NCI-H2227 (cell line): ENCODE data around the gene PDE3A.

Experiments used
- DNase-seq: peaks from one replicate; lab custom pipeline; 2025; ENCODE audit not compliant: unreplicated experiment; lab: John Stamatoyannopoulos, UW

PDE3A gene

DNA sequence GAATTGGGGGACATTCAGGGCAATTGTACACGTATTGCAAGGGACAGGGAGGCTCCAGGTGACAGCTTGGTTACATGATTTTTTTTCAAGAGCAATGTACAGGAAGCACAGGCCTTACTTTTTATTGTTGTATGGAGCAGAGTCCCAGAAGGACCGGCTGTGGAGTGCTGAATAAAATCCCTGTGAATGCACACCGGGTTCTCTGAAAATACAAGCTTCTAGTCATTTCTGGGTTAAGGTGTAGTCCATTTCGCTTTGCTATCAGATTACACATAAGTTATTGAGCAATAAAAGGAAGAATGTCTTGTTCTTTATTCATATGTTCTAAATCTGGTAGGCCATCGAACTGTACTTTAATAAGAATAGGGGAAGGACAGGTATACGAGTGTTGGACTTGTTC is 52.2 kb downstream of the PDE3A start:
- no peak for DNase-seq

DNA sequence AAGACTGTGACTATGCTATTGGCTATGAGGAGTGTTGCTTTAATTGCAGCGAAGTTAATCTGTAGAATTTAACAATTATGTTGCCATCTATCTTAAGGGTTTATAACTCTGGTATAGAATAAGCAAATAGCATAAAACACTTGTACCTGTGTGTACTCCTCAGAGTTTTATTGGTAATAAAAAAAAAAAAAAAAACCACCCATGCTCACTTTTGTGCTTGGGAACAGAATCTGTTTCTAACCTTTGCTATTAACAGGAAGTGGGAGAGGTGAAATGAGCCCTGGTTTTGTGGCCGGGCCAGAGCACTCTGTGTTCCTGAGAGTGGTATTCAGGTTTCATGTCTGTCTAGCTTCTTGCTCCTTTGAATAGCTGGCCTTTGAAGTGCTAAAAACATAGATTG is 53.1 kb downstream of the PDE3A start:
- DNase-seq: no peak

DNA sequence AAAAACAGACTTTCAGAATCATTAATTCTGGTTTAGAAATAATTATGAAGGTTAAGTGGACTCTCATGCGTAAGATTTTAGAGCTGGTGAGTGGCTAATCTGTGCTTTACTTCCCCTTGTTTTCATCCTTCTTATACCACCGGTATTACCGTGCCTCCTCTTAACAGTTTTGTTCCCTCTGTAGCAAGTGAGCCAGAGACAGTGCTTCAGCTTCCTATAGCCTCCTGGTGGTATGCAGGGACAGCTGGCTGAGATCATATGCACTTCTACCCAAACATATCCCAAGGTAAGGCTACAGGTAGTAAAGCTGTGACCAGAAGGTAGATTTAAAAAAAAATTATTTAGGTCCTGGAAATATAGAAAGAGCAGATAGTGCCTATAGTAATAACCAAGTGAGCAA is 55.2 kb downstream of the PDE3A start:
- DNase-seq: no peak

DNA sequence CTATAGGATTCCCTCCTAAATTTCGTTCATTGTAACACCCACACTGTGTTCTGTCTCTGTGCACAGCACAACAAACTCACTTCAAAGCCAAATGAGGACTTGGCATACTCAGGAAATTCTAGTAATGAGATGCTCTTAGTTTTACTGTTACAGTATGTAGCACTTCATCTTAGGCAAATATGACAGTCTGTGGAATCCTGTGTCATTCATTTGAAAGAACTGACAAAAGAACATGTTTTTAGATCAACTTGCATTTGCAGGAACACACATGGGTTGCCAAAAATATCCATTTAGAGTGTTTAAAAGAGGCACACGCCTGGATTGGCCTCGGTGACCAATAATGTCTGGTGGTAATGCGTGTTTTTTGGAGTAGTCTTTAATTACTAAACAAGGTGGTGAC is 56.5 kb downstream of the PDE3A start:
- no peak for DNase-seq

DNA sequence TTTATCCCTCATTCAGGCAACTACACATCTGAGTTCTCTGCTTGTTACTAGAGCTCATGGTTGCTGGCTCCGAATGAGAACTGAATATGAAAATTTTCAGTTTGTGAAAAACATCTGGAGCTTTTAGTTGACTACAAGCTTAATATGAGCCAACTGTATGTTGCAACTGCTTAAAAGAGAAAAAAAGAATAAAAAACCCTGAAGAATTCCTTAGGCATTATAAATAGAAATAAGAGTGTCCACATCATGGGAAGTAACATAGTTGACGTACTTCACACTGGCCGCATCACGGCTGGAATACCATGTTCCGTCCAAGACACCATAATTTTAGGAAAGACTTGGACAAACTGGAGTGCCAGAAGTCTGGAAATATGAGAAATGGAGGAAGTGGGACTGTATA is 57.9 kb downstream of the PDE3A start:
- no peak for DNase-seq

DNA sequence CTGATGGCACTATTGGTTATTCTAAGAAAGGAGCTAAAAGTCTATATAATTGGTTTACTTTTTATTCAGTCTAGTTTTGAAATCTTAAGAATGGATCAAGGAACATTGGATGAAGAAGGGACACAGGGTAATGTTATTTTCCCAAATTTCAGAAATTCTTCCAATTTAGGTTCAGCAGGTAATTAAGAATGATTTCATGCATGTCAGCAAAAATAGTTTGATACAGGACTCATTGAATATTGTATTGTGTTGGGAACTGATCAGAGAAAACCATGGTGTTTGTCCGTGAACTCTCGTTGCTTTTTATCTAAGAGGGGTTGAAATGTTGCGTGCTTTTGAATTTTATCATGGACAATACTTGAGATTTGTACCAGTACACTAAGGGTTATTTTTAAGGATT is 58.6 kb downstream of the PDE3A start:
- no peak for DNase-seq

DNA sequence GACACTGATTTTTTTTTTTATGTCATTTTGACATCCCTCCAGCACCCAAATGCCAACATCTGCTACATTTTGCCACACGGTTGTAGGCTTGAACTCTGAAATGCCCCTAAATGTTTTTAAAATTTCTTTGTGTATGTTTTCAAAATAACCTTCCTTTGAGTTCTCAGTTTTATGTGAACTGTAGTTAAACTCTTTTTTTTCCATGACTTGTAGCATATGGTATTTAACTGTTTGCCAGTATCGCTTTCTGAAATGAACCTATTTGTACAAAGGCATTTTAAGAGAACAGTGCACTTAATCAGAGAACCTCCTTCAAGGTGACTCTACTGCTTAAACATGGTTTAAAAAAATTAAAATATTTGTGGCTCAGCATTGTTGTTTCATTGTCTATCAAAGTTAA is 61.5 kb downstream of the PDE3A start:
- DNase-seq: no peak

DNA sequence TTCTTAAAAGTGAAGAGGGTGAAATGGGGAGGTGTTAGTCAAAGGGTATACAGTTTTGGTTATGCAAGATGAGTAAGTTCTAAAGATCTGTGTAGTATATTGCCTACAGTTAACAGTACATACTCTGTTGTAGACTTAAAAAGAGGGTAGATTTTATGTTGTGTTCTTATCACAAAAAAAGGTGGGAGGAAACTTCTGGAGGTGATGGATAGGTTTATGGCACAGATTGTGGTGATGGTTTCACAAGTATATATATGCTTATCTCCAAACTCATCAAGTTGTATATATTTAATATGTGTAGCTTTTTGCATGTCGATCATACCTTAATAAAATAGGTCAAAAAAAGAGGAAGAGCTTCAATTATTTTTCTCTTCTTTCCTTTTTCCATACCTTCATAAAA is 64.0 kb downstream of the PDE3A start:
- DNase-seq: no peak

DNA sequence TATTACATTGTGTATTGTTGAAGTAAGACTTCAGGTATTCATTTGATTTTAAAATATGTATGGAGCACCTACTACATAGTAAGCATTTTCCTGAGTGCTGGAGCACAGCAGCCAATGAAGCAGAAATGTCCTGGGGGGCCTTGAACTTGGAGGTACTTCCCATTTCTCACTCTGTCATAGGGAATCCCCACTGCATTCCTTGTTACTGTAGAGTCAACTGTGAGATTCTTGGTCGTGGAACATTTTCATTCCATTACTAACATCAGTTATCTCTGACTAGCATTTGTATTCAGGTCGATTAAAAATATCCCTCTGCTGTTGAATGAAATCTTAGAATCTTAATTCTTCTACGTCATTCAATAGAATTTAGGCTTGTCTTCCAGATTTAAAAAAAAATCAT is 66.7 kb downstream of the PDE3A start:
- DNase-seq: no peak

DNA sequence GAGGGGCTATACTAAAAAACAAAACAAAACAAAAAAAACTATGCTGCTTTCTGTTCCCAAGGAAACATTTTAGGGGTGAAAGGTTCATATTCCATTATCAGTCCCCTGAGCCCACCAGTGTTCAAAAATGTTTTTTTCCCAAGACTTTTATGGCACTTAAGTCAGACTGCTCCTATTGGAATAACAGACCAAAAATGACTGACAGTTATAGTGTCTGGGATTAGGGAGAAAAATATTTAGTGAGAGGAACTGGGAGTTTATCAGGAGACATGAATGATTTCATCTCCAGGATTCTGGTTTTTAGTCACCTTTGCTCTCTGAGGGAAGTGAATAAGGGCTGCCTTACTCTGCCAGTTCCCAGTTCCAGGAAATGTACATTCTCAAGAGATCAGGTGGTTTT is 68.0 kb downstream of the PDE3A start:
- no peak for DNase-seq

DNA sequence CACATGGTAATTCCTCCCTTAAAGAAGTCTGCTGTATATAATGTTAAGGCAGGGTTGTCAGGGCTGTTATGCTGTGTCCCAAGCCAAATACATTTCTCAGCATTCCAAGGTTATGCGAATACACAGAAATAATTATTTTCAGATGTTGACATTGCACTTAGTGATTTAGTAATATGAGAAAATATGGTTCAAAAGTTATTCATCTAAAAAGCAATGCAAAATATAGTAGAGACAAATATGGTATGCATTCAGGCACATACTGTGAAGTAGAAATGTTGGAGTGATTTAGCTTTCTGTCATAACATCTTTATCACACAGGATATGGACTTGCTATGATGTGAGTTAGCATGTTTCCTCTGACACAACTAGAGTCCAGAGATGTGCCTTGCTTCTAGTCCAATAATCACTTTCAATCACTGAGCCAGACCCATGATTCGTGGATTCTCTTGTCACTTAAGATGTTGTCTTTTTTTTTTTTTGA is 70.0 kb downstream of the PDE3A start:
- DNase-seq: no peak

DNA sequence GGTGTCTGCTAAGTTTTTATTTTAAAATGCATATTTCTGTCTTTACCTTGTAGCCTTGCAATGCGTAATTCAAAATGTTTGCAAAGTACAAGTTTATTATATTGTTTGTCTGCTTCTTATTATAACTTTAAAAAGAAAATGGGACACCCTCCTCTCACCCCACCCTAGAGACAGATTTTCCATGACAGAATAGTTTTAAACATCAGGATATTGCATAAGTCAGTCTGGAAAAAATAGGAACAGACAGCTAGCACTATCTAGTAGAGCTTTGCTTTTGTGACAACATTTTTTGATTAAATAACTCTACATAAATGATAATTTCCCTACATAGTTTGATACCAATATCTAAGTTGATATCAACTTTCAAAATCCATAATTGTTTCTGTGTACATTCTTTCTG is 71.3 kb downstream of the PDE3A start:
- DNase-seq: no peak

DNA sequence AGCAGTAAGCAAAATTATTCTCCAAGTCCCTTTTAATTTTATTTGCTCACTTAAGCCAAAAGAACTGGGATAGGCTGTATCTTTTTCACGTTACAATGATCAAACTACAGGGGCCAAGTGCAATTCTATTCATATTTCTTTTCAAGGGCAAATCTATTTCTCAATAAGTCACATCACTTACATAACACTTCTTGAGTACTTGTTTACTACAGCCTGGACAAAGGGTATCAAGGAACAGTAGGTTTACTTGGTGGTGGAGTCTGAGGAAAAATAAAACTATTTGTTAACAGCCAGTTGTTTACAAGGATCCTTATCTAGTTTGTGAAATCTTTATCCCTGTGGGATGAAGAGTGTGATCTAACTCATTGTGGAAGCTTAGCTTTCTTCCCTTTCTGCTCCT is 72.1 kb downstream of the PDE3A start:
- no peak for DNase-seq

DNA sequence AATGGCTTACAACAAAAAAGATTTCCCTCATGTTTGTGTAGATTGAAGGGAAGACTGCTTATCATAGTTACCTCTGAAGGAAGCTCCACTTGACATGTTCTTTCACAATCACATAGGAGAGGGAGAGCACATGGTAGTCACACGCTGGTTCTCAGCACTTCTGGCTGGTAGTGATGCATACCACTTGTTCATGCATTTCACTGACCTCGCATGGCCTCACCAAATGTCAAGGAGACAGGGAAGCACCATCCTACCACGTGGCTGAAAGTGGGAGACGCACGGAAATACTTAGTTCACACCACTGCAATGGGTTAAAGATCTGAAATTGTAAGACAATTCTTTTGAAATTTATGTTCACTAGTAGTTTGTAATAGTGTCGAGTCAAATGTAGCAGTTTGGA is 74.0 kb downstream of the PDE3A start:
- no peak for DNase-seq

DNA sequence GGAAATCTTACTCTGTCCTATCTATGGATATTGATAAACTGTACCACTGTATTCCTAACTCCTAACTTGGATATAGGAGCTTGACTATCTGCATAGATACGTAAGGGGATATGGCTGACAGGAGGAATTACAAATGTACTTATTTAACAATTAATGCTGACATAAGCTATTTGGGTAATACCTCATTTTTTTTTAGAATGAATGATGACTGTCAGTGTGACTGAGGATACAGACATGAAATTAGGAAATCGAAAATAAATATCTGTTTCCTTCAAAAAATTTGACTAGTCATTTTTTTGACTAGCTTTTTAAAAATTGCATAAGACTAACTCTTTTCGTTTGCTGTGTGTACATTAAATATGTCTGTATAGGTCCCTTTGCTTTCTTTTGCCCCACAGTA is 74.9 kb downstream of the PDE3A start:
- no peak for DNase-seq

DNA sequence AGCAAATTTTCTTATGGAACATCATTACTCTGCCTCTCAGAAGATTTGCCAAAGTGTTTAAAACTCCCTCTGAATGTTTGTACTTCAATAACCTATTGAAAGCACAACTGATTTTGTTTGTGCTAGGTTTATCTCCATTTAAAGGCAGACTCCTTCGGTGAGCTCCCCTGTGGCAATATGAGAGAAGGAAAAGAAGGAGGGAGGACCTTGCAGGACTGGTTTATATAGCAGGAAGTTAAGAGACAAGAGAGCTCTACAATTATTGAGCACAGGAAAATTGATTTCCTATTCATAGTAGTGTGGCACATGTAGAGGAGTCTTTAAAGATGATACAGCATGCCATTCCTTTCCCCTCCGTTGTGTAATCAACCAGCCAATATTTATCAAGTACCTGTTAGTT is 75.5 kb downstream of the PDE3A start:
- no peak for DNase-seq

DNA sequence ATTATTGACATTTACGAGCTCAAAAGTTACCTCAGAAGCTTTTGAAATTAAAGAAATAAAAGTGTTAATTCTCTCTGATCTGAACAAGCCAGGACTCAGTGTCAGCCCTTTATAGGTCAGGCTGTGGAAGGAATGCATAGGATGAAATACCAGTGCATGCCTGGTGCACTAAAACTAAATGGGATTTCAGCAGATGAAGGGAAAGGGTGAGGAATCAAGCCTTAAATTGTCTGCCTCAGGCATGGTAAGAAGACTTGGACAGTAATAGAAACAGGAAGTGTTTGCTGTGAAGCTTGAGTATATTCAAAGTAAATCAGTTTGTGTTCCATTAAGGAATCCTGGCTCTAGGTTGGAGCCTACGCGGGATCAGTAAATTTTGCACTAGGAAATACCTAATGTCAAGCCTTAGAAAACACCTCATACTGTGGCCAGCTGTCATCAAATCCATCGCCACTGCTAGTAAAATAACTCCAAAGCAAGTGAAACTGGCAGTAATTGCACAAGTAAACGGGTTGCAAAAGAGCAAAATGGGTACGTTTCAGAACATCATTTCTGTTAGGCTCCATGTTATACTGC is 76.3 kb downstream of the PDE3A start:
- DNase-seq: no peak

DNA sequence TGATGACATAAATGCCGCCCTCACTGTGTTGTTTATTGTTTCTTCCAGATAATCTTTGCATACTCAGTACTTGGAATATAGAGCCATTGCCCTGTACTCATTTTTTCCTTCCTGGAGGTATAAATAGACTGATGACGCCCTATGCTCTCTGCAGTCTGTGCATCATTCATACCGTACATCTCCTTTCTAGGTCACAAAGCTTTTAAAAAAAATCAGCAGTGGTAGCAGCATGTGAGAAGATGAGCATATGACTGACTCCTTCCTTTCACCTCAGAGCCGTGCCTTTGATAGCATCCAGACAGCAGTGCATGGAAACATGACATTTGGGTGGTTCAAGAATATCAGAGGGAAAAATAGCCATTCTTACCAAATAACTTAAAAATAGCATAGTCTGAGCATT is 77.3 kb downstream of the PDE3A start:
- DNase-seq: no peak

DNA sequence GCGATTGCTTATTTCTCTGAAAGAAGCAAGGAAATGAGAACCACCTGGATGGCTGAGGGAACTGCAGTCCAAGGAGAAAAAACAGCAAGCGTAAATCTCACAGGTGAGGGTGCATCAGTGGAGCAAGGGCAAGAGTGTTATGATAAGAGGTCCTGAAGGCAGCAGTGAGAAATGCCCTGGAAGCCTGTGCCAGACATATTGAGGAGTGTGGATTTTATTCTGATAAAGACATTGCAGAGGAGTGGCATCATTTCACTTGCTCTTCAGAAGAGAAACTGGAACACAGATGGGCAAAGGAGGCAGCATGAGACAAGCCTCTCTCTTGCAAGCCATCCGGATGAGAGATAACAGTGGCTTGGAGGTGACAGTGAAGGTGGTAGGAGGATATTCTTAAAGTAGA is 78.5 kb downstream of the PDE3A start:
- no peak for DNase-seq

DNA sequence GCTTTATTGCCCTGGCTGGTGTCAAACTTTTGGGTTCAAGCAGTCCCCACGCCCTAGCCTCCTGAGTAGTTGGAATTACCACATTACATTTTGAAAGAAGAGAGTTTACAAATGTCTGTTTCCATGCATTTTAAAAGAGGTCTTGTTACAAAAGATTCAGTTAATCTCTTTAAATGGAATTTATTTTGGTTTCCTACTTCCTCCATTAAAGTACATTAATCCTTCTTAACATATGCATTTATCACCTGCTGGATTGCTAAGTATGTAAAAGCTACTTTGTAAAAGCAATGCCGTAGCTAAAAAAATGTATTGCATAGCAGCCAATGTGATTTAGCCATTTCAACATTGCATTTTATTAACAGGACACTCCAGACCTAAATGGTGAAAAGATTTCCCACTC is 80.4 kb downstream of the PDE3A start:
- no peak for DNase-seq

DNA sequence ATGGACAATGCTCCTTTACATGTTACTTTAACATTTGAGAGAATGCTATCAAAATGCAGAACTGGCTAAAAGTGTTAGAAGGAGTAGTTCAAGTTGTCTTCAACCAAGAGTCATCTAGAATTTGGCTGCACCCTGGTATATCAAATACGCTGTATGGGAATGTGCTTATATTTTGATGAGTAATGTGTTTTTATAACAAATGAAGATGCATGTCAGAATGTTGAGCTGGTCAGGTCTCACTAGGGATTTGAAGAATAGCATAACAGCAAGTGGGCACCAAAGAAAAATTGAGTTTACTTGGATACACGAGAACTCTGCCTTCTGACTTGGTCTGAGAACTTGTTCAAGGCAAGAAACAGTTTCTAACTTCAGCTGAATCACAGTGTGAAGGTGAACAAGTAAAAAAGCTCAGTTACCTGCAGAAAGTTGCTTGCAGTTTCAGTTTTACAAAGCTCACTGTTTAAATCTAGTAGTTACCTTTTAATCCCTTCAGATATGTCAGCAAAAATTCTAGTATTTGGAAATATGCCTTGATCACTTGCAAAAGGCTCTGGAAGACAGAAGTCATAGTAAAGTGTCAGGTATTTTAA is 82.3 kb downstream of the PDE3A start:
- no peak for DNase-seq

DNA sequence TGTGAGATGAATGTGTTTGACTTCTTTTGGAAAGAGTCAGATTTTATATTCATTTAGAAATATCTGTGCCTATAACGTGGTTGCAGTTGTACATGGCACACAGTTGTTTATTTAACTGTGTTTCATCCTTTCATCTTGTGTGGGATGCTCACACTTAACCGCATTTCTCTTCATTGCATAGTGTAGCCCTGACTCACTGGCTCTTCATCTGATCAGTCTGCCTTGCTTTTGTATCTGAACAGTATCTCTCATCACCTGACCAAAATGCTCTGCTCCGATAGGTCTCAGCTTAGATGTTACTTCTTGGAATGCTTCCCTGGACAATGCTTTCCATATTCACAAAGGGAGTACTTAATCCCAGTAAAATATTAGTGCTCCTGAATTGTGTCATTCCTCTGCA is 83.4 kb downstream of the PDE3A start:
- DNase-seq: no peak

DNA sequence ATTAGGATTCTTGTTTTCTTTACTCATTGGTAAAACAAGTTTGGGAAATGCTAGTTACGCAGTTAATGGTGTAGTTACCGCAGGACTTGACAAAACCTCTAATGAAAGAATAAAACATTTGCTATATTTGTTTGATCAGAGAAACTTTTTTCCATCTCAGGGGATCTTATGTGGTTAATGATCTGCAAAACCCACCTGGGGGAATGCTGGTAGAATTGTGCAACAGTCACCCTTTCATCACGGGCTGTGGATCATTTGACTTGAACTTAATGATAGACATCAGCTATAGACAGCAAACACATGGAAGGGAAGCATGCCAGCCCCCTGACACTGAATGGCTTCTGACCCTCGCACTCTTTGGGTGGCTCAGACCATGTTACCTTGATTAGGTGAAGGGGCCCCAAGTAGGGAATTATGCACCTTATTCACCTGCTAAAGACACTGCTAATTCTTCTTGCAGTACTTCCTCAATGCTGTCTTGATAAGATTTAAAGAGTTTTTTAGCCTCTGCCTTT is 84.2 kb downstream of the PDE3A start:
- DNase-seq: no peak
